HG03159 (cell line): ENCODE data around the gene LHX4.

ENCODE experiments used
- ATAC-seq: cut with Tn5 transposase; IDR thresholded peaks from one replicate; pipeline ENCODE4 v1.9.1; 2021; ENCODE audit warnings: mild to moderate bottlenecking, moderate library complexity; ENCODE audit not compliant: unreplicated experiment

Gene LHX4

DNA sequence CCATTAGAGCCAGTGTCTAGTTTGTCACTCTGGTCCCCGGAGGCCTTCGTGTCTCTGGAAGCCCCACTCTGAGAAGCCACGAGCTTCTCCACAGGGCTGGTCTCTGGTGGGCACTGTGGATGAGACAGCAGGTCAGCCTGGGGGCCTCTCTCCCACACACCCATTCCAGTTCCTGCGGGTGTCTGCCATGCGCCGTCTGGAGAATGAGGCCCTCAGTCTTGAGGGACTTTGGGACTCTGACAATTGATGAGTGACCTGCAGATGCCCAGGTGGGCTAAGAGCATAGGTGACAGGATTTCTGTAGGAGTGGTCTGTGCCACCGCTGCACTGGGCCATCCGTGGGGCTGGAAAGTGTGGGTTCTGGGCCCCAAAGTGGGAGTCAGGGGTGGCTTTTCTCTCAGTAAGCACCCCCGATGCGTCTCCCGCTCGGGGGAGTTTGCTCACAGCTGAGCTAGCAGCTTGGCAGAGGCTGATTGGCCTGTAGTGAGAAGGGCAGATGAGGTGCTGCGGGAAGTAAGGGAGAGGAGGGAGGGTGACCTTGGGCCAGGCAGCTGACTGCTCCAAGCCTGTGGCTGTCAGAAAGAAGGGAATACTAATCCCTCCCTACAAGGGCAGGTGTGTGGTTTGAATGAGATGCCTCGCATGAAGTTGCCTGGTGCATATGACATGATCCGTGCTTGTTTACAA lies 26.4 kb downstream of the LHX4 start:
- no peak for ATAC-seq

GRCh38 chr1:180257028-180257386 lies 26.9 kb downstream of the LHX4 start:
- ATAC-seq = no peak

- ATAC-seq = no peak
These were observed 27.4 kb downstream of the LHX4 start for GRCh38 chr1:180257486-180257885.

DNA sequence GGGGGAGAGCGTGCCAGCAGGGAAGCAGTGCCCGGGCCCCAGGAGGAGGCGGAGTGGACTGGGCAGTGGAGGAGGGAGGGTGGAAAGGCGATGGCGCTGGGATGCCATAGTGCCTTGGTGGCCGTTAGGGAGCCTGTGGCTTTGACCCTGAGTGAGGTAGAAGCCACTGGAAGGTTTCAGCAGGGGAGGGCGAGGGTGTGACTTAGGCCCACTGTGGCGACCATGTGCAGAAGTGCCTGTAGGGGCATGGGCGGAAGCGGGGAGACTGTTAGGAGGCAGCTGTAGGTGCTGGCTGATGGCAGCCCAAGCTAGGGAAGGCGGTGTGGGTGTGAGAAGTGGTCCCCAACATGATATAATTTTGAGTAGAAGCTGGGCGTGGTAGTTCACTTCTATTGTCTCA lies 28.2 kb downstream of the LHX4 start:
- no peak for ATAC-seq

GRCh38 chr1:180258935-180259334 lies 28.9 kb downstream of the LHX4 start:
- ATAC-seq = no peak

- no peak for ATAC-seq
These were observed 29.6 kb downstream of the LHX4 start for GRCh38 chr1:180259431-180260338.

- no peak for ATAC-seq
These were observed 30.5 kb downstream of the LHX4 start for GRCh38 chr1:180260541-180260940.

DNA sequence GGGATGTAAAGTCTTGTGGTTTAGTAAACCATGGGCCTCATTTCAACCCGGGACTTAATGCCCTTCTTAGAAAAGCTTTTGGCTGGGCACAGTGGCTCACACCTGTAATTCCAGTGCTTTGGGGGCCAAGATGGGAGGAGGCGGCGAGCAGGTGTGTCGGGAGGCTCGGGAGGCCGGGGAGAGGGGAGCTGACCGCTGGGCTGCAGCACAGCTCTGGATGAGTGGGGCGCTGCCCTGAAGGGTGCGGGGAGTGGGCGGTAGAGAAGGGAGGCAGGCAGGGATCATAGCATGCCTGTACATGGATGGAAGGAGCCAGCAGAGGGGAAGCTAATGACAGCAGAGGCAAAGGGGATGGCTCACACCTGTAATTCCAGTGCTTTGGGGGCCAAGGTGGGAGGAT lies 31.0 kb downstream of the LHX4 start:
- ATAC-seq = no peak

GRCh38 chr1:180261524-180262155 lies 31.6 kb downstream of the LHX4 start:
- ATAC-seq = no peak

GRCh38 chr1:180262628-180263488 lies 32.8 kb downstream of the LHX4 start:
- ATAC-seq = no peak

- no peak for ATAC-seq
These were observed 34.5 kb downstream of the LHX4 start for GRCh38 chr1:180264595-180264994.

GRCh38 chr1:180265201-180265600 lies 35.1 kb downstream of the LHX4 start:
- no peak for ATAC-seq

DNA sequence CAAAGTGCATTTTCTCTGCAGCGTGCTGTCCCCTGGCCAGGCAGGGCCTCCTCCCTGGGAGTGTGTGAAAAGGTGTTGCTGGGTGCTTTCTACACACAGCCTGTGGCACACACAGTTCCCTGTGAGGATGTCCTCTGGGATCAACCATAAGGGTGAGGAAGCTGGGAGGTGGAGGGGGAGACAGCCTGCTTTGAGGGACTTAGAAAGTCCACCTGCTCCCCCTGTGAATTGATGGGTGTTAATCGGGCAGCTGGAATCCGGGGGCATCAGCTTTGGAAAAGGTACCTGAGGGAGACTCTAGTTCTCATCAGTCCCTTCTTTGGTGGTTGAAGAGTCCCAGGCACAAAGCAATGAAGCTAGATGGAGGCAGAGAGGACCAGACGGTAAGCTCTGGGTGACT lies 35.8 kb downstream of the LHX4 start:
- ATAC-seq = no peak

DNA sequence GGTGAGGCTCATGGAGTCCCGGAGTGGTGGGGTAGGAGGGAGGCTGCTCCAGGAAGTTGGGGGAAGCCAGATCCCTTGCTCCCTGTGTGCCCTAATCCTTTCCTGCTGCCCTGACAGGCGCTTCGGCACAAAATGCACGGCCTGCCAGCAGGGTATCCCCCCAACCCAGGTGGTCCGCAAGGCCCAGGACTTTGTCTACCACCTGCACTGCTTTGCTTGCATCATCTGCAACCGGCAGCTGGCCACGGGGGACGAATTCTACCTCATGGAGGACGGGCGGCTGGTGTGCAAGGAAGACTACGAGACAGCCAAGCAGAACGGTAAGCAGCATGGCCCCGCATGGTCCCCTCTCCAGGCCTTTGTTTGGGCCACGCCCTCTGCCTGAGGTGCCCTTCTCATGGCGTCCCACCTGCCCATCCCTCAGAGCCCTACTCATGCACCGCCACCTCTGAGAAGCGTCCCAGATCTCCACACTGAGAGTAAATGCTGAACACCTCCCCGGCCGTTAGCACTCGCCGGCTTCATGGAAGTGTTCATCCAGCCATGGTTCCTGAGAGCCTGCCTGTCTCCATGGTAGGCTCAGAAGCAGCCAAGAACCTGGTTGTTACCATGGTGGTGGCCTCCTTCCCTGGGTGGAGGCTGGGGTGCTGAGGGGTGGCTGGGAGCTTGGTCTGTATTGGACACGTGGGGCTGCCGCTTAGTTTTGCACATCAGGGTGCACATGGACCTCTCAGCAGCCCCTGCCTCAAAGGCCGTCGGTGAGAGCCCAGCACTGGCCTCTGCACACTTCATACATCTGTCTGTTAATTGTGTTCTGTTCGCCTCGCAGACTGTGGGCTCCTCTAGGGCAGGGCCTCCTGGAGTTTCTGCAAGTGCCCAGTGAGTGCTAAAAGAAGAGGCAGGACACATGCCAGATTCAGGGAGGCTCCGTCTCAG lies 36.5 kb downstream of the LHX4 start:
- ATAC-seq = no peak

DNA sequence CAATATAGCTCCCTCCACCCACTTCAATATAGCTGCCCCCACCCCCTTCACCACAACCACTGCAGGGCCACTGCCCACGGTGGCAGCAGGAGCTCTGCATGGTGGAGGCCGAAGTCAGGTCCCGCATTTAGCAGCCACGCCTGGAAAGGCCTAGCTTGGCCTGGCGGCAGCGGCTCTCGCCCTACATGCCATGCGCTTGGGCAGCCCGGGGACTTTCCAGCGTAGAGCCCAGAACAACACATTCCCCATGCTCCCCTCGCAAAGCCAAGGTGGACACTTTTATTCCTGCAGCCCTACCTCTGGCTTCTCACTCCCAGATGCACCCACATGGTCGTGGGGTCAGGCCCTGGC lies 37.1 kb downstream of the LHX4 start:
- no peak for ATAC-seq

- ATAC-seq = no peak
These were observed 37.9 kb downstream of the LHX4 start for GRCh38 chr1:180267761-180268555.

- ATAC-seq = no peak
These were observed 38.6 kb downstream of the LHX4 start for GRCh38 chr1:180268556-180269075.

GRCh38 chr1:180269645-180270529 lies 39.8 kb downstream of the LHX4 start:
- no peak for ATAC-seq
